NCI-H446 (cell line): ENCODE results near the gene PDLIM3.
"Not testable (repeated sequence)": the region's sequence is repeated elsewhere in the genome, so short reads cannot be mapped to it uniquely, and the experiment has no call there.

ENCODE experiments used
- DNase-seq, 2 experiments: peaks; one replicate each; lab custom pipeline; 2025; lab: John Stamatoyannopoulos, UW

The PDLIM3 gene

GRCh38 chr4:185534866-185535611 lies at the start of gene PDLIM3:
Gene PDLIM3 (minus strand): TSS chr4:185535507. CDS start chr4:185535434, 73 bp downstream.
- DNase-seq: no peak

GRCh38 chr4:185583813-185584212 lies 48.5 kb upstream of the PDLIM3 start:
- no peak for DNase-seq

DNA sequence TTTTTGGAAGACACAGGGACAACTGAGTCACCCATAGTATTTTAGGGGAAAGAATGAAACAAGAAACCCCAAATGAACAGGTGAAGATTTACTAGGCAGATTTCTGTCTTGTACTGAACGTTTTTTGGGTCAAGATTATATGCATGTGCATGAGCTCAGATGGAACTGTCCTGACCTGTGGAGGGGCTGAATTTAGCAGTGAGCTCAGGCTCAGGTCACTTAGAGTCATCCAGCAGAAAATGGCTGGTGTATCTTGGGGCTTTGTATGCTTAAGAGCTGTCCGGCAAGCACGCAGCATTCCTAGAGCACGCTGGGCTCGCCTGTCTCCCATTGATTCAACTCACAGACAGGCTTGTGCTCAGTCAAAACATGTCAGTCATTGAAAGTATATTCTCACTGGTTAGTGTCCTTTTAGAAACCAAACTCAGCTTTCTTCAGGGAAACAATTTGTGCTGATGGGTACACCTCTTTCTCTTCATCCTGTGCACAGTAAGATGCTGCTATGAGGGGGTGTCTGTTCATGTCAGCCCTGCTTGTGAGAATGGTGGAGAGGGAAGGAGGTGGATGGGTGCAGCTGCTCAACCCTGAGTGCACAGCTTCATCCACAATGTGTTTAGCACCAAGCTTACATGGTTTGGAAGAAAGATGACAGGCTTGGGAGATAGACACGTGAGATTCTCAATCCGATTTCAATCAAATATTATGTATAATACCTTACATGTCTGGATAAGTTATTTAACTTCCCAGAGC lies 47.5 kb upstream of the PDLIM3 start:
- no peak for DNase-seq

- DNase-seq: no peak
Observed at GRCh38 chr4:185580699-185581098, 45.4 kb upstream of the PDLIM3 start.

- no peak for DNase-seq
Observed at GRCh38 chr4:185578284-185578683, 43.0 kb upstream of the PDLIM3 start.

DNA sequence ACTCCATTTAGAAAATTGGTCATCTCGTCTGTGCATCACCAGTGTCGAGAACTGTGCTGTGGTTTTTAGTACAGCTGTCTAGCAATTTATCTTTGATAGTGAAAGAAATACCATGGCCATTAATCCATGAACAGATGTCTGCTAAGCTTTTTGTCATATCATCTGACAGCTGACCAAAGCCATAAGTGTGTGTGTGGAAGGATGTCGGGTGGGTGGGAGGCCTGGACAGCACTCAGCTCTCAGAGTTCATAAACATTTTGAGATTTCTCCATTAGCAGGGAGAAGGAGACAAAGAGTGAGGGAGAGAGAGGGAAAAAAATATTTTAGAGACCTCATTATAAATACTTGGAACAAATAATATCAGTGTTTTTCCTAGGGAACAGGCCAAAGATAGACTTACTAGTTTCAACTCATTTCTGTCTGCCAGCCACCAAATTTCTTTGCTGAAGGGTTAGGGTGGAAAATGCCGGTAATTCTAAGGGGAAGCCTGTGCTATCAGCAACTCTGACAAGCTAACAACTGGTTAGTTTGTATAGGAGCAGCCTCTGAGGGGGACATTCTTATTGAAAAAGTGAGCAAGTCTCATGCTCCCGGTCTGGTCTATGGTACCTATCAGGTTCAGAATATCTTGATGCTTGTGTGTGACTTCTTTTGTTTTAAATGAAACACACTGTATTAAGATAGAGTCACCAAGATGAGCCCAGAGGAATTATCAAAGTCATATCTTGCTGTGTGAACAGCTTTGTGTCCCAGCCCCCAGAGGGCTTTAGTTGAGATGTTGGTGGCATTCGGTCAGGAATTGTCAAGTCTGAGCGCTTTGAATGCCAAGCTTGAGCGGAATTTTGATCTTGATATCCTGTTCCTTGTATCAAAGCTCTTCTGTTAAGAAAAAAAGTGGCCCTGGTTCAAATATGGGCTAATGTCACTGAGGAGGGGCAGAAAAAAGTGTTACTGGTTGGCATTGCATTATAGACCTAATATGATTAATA lies 41.9 kb upstream of the PDLIM3 start:
- no peak for DNase-seq

DNA sequence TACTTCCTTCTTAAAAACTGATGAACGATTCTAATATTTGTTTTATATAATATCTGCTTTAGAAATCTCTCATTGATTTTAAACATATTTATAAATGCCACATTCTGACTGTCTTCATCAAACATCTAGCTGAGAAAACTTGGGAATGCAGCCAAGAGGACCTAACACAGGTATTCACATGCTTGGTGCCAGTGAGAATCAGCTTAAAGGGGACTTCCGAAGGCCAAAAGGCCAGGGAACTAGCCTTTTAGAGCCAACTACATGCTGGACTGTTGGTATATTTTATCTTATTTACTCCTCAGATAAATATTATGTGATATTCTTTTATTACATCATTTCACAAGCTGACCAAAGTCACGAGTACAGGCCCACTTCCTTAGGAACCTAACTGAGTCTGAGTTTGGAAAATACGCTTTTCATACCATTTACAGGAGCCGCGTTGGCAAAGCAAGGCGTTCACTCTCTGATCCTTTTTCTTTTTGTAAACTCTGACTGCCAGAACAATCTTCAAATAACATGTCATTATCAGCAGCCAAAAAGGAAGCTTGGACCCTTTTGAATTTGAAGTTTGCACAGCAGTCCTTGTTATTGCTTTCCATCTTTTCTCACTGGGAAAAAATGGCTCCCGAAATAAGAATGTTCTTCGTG lies 41.1 kb upstream of the PDLIM3 start:
- no peak for DNase-seq

GRCh38 chr4:185573651-185574199 lies 38.4 kb upstream of the PDLIM3 start:
- DNase-seq: no peak

DNA sequence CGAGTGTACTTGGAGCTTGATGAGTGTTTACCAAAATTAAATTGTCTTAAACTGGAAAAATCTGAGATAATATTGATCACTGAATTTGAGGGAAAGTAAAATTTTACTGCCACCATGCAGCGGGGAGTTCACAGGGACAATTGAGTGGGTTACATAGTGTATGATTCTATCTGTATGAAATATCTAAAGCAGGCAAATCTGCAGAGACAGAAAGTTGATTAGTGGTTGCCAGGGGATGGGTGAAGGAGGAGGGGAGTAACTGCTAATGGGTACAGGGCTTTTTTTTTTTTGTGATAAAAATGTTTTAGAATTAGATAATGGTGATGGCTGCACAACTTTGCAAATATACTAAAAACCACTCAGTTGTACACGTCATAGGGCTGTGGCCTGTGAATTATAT lies 35.4 kb upstream of the PDLIM3 start:
- DNase-seq: no peak

DNA sequence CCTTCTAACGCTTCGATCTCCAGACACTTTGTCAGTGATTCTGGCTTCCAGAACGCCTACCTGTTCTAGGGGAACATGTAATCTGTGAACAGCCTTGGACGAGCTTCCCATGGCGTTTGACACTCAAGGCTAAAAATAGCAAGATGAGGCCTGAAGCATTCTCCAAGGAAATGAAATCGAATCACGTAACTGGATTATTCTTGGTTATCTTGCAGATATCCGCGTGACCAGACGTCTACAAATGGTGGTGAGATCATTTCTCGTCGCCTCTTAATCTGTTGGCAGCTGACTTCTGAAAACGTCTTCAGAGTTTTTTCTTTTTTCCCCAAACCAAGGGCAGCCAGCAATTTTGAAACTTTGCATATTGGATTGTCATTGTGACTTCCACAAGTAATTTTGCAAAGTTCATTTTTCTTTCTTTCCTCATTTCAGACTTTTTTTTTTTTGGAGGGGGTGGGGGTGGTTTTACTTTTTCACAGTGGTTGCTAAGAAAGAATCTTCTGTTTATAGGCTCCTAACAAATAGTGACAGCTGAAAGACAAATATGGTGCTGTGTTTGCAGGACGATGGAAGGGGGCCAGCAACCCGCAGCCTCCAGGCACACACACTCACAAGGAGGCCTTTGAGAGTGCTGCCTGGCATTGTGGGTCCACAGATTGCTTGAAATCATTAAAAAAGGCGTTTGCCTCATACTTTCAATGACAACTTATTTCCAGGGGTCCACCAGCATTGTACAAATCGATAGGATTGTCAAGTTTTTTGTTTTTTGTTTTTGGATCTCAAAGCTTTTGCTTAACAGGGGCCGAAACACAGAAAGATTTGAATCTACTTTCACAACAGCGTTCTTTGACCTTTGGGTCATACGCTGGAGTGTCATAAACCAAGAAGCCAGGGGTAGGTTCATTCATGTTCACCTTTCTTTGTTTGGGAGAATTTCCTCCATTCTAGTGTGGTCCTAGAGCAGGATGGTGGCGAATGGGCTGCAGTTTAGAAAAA lies 32.4 kb upstream of the PDLIM3 start:
- DNase-seq: no peak

DNA sequence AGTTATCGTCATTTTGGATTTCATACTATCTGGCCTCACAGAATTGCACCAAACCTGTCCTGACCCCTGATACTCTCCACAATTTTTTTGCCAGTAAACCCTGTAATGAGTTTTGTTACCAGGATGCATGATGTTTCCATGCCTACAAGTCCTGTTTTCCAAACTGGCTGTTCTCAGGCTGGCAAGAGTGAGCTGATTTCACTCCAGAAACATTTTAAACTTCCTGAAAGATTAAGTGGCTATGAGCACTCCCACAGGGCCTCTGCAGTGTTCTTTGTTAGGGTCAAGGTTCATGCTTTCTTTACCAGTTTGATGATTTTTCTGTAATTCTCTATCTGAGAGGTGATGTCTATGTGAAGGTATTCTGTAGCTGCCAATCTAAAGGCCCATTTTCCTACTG lies 31.7 kb upstream of the PDLIM3 start:
- DNase-seq: no peak

DNA sequence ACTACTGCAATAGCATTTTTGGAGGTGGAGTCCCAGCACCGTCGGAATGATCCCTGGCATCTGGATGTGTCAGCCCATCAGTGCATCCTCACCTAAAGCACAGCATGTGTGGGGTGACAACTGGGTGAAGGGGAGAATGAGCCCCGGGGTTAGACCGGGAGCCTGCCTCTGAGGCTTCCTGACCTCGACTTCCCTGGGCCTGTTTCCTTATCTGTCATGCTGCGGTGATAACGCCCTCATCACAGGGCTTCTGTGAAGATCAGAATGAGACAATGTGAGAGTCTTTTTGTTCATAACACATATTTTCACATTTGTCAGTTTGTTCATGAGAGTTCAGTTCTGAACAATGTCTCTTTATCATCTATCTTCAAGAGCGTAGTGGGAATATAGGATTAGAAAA lies 31.1 kb upstream of the PDLIM3 start:
- no peak for DNase-seq

DNA sequence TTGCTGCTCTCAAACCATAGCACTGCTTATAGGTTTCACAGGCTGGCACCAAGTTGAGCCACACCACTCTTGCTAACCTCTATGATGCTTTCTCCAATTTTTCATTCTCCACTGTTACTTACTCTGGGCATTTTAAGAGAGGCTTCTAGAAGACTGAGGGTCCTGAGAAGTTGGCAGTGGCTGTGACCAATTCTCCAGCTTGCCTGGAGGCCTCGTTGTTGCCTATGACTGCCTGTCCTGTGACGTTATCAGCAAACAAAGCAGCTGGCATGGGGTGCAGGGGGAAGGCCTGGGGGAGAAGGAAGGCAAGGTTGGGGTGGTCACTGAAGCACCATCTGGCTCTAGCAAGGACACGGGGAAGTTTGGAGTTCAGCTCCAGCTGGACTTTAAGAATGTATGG lies 30.4 kb upstream of the PDLIM3 start:
- DNase-seq: no peak

GRCh38 chr4:185564349-185564748 lies 29.0 kb upstream of the PDLIM3 start:
- DNase-seq: no peak

GRCh38 chr4:185562531-185562930 lies 27.2 kb upstream of the PDLIM3 start:
- no peak for DNase-seq

GRCh38 chr4:185560316-185560715 lies 25.0 kb upstream of the PDLIM3 start:
- no peak for DNase-seq

DNA sequence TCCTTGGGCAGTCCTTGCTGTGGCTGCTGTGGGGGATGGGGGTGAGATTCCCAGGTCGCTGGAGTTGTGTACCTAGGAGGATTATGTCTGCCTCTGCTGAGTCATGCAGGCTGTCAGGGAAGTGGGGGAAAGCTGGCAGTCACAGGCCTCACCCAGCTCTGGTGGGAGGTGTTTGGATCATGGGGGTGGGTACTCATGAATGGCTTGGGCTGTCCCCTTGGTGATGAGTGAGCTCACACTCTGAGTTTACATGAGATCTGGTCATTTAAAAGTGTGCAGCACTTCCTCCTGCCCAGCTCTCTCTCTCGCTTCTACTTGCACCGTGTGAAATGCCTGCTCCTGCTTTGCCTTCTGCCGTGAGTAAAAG lies 24.6 kb upstream of the PDLIM3 start:
- no peak for DNase-seq

DNA sequence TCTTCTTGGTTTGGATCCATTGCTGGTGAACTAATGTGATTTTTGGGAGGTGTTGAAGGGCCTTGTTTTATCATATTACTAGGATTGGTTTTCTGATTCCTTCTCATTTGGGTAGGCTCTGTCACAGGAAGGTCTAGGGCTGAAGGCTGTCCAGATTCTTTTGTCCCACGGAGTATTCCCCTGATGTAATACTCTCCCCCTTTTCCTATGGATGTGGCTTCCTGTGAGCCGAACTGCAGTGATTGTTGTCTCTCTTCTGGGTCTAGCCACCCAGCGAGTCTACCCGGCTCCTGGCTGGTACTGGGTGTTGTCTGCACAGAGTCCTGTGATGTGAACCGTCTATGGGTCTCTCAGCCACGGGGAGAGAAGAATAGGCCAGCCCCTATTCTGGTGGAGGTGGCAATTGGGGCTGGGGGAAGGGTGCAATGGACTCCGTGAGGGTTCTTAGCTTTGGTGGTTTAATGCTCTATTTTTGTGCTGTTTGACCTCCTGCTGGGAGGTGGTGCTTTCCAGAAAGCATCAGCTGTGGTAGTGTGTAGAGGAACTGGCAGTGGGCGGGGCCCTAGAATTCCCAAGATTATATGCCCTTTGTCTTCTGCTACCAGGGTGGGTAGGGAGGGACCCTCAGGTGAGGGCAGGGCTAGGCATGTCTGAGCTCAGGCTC lies 24.1 kb upstream of the PDLIM3 start:
- not testable (repeated sequence) for DNase-seq

DNA sequence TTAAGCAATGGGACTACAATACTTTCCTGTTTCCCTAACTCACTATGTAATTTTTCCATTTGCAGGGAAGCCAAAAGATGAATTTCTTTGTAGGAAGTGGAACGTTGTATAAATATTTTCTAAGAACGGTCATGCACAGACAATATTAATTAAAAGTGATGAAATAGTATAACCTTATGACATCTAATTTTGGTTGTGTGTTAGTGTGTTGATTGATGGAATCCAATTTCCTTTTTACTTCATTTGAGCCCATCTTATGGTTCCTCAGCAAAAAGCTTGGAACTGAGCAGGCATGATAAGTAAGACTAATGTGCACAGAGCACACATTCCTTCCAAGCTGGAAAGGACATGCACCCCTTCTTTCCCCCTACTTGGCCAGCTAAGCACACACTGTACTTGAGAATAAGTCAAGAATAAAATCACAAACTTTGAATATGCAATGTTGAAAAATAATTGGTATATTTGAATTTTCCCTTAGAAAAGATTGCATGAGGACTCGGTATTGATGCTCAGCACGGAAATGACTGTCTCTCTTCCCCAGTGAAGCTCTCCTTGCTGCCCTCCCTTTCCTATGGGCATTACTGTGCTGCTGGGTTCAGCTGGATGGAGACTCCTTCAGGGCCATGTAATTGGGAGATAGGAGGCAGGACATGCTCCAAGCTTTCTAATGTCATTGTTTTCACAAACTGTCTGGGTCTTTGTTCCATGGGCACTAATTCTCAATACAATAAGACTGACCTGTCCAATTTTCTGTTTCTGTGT lies 19.2 kb upstream of the PDLIM3 start:
- no peak for DNase-seq
